Liver (tissue), 3 donors: ENCODE data around the gene NEMF.

Experiments
- HNF4A ChIP-seq, 2 donors: conservative IDR thresholded peaks; 2 replicates each; pipeline ENCODE4 v1.6.1; 2016; ENCODE audit warnings: antibody characterized with exemption in 2 of 2, mild to moderate bottlenecking in 2 of 2
- HNF4G ChIP-seq: IDR thresholded peaks from 2 replicates; pipeline ENCODE4 v1.6.1; 2016; ENCODE audit warnings: antibody characterized with exemption
- JUND ChIP-seq, 2 donors: IDR thresholded peaks; 2 replicates each; pipeline ENCODE4 v1.6.1; 2016; ENCODE audit warnings: antibody characterized with exemption in 2 of 2
- RAD21 ChIP-seq, 2 donors: IDR thresholded peaks; 2 replicates each; pipeline ENCODE4 v1.6.1; 2016; ENCODE audit warnings: antibody characterized with exemption in 2 of 2, mild to moderate bottlenecking in 2 of 2
- RXRA ChIP-seq, 2 donors: IDR thresholded peaks; 2 replicates each; pipeline ENCODE4 v1.6.1; 2017 to 2018; ENCODE audit warnings: antibody characterized with exemption in 2 of 2, mild to moderate bottlenecking in 1 of 2
- SP1 ChIP-seq: IDR thresholded peaks from 2 replicates; pipeline ENCODE4 v1.6.1; 2018; ENCODE audit warnings: antibody characterized with exemption, mild to moderate bottlenecking
- TAF1 ChIP-seq: conservative IDR thresholded peaks from 2 replicates; pipeline ENCODE4 v1.6.1; 2016; ENCODE audit warnings: antibody characterized with exemption, mild to moderate bottlenecking
- YY1 ChIP-seq: IDR thresholded peaks from 2 replicates; pipeline ENCODE4 v1.6.1; 2016; ENCODE audit warnings: antibody characterized with exemption, mild to moderate bottlenecking
- TF ChIP-seq, protein P1 (sequence below): IDR thresholded peaks from 2 replicates; pipeline ENCODE4 v1.6.1; 2016; ENCODE audit warnings: antibody characterized with exemption
- TF ChIP-seq, protein P2 (sequence below): fragments of 150-350 bp; IDR thresholded peaks from 2 replicates; pipeline ENCODE4 v1.5.1; 2017; ENCODE audit warnings: improper control_type of control experiment, low read depth, low read length; ENCODE audit not compliant: missing input control
- TF ChIP-seq, protein P3 (sequence below): IDR thresholded peaks from 2 replicates; pipeline ENCODE4 v1.6.1; 2016; ENCODE audit warnings: antibody characterized with exemption, mild to moderate bottlenecking
- TF ChIP-seq, protein P4 (sequence below): IDR thresholded peaks from 2 replicates; pipeline ENCODE4 v1.6.1; 2016; ENCODE audit warnings: antibody characterized with exemption
- donor health status: healthy.
- donor health status: healthy.

DNA sequence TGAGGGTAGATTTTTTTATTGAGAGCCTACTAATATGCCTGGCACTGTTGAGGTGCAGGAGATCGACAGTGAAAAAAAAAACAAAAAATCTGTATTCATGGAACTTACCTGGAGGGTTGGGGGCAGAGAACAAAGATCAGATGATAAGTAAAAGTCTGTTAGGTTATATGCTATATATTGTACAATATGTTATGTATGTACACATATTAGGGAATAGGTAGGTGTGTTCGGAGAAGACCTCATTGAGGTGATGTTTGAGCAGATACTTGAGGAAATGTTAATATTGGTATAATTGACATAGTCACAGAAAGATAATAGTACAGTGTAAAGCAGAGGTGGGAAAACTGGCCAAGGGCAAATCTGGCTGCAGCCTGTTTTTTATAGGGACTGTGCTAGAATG is 45.9 kb upstream of the NEMF start:
- no peak for TF ChIP-seq RAD21 (IDR thresholded peaks at IDR 0.05)
- TF ChIP-seq, protein P1, sequence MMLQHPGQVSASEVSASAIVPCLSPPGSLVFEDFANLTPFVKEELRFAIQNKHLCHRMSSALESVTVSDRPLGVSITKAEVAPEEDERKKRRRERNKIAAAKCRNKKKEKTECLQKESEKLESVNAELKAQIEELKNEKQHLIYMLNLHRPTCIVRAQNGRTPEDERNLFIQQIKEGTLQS = no peak
- TF ChIP-seq, protein P2, sequence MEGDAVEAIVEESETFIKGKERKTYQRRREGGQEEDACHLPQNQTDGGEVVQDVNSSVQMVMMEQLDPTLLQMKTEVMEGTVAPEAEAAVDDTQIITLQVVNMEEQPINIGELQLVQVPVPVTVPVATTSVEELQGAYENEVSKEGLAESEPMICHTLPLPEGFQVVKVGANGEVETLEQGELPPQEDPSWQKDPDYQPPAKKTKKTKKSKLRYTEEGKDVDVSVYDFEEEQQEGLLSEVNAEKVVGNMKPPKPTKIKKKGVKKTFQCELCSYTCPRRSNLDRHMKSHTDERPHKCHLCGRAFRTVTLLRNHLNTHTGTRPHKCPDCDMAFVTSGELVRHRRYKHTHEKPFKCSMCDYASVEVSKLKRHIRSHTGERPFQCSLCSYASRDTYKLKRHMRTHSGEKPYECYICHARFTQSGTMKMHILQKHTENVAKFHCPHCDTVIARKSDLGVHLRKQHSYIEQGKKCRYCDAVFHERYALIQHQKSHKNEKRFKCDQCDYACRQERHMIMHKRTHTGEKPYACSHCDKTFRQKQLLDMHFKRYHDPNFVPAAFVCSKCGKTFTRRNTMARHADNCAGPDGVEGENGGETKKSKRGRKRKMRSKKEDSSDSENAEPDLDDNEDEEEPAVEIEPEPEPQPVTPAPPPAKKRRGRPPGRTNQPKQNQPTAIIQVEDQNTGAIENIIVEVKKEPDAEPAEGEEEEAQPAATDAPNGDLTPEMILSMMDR = no peak
- TF ChIP-seq, protein P3, sequence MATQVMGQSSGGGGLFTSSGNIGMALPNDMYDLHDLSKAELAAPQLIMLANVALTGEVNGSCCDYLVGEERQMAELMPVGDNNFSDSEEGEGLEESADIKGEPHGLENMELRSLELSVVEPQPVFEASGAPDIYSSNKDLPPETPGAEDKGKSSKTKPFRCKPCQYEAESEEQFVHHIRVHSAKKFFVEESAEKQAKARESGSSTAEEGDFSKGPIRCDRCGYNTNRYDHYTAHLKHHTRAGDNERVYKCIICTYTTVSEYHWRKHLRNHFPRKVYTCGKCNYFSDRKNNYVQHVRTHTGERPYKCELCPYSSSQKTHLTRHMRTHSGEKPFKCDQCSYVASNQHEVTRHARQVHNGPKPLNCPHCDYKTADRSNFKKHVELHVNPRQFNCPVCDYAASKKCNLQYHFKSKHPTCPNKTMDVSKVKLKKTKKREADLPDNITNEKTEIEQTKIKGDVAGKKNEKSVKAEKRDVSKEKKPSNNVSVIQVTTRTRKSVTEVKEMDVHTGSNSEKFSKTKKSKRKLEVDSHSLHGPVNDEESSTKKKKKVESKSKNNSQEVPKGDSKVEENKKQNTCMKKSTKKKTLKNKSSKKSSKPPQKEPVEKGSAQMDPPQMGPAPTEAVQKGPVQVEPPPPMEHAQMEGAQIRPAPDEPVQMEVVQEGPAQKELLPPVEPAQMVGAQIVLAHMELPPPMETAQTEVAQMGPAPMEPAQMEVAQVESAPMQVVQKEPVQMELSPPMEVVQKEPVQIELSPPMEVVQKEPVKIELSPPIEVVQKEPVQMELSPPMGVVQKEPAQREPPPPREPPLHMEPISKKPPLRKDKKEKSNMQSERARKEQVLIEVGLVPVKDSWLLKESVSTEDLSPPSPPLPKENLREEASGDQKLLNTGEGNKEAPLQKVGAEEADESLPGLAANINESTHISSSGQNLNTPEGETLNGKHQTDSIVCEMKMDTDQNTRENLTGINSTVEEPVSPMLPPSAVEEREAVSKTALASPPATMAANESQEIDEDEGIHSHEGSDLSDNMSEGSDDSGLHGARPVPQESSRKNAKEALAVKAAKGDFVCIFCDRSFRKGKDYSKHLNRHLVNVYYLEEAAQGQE = no peak
- TF ChIP-seq YY1 = no peak
- no peak for TF ChIP-seq HNF4G
- TF ChIP-seq TAF1 = no peak
- no peak for TF ChIP-seq JUND (IDR thresholded peaks at IDR 0.05)
- TF ChIP-seq, protein P4, sequence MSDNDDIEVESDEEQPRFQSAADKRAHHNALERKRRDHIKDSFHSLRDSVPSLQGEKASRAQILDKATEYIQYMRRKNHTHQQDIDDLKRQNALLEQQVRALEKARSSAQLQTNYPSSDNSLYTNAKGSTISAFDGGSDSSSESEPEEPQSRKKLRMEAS = no peak
- no peak for TF ChIP-seq RXRA (IDR thresholded peaks at IDR 0.05)
- TF ChIP-seq HNF4A (conservative IDR thresholded peaks at IDR 0.05) = no peak
- TF ChIP-seq SP1 = no peak
